GM19467 (cell line): ENCODE results near the gene MYO10.
"Not testable (repeated sequence)": the region's sequence is repeated elsewhere in the genome, so short reads cannot be mapped to it uniquely, and the experiment has no call there.

Experiments
- ATAC-seq: cut with Tn5 transposase; IDR thresholded peaks from one replicate; pipeline ENCODE4 v1.9.1; 2021; ENCODE audit warnings: mild to moderate bottlenecking, moderate library complexity; ENCODE audit not compliant: unreplicated experiment

MYO10 gene

GRCh38 chr5:16681876-16682275, 254.2 kb downstream of the MYO10 start:
- no peak for ATAC-seq

DNA sequence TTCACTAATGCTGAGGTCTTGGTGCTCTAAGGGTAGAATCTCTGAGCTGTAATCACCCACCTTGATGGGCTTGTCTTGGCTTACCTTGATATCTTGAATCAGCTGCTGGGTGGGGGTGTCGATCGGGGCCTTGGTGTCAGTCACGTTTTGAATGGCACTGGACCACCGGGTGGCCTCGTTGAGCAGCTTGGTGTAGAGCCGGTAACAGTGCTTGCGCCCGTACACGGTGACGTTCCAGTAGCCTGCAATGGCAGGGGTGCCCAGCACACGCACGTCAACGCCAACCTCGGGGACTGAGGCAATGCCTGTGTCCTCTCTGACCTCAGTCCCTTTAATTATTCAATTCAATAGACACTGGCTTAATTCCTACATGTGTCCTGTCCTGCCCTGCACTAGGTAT, 256.2 kb downstream of the MYO10 start:
- ATAC-seq = no peak

- no peak for ATAC-seq
Observed at GRCh38 chr5:16679190-16679589, 256.9 kb downstream of the MYO10 start.

GRCh38 chr5:16675806-16676205, 260.3 kb downstream of the MYO10 start:
- no peak for ATAC-seq

DNA sequence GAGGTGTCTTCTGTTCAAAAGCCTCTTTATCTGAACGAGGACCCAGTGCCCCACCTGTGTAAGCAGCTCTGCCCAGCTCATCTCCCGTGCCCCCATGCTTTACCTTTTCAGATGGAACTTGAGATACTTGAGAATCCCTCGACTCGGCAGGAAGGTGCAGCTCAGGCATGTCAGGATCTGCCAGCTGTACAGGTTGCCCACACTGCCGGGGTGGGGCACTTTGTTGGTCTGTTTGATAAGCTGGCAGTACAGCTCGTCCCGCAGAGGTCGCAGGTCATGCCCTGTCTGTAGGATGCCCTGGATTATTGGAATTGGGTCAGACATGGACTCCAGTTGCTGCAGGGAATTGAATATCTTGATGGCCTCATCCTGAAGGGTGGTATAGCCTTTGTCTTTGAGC, 261.3 kb downstream of the MYO10 start:
- no peak for ATAC-seq

GRCh38 chr5:16673241-16674201, 262.6 kb downstream of the MYO10 start:
- ATAC-seq = no peak

DNA sequence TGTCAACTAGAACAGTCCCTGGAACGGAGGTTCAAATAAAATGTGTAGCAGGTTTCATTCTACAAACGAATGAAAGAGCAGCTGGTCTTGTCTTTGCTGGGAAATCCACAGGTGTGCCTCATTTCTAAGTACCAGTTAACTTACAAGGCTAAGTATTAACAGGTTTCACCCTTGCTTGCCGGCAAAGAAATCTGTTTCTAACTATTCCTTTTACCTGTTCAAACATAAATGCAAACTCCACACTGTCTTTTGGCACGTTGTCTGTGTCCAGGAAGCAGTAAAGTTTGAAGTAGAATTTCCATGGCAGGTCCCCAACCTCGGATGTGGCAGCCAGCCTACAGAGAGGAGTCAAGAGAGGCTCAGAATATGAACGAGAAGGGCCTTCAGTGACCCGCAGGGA, 264.9 kb downstream of the MYO10 start:
- ATAC-seq = no peak

DNA sequence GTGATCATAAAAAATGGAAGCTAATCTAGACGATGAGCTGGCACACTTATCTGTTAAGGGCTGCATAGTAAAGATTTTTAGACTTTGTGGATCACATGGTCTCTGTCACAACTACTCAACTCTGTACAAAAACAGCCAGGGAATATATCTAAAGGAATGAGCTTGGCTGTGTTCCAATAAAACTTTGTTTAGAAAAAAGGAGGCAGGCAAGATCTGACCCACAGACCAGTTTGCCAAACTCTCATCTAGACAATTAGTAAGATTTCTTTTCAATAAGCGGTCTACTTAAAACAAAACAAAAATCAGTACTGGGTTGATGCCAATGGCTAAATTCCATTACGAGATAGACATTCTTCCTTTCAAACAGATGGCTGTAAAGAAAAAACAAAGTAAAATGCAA, 266.3 kb downstream of the MYO10 start:
- ATAC-seq = no peak

DNA sequence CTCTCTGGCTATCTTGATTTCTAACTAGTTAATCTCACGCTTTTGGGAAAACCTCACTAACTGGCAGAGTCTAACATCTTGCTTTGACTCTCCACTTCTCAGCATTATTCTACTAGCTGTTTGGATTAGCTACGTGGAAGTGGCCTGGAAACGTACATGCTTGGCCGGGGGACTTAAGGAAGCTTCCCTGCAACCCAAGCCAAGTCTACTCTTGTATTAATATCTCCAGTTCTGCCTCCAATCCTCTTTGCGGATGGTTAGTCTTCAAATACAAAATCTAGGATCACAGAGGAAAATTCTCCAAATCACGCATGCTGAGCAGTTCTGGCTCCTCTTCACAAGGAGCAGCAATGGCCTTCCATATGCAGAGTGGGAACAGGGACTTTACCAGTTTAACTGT, 267.5 kb downstream of the MYO10 start:
- ATAC-seq = no peak

GRCh38 chr5:16668194-16668593, 267.9 kb downstream of the MYO10 start:
- no peak for ATAC-seq

GRCh38 chr5:16666883-16667398, 269.1 kb downstream of the MYO10 start:
- no peak for ATAC-seq

DNA sequence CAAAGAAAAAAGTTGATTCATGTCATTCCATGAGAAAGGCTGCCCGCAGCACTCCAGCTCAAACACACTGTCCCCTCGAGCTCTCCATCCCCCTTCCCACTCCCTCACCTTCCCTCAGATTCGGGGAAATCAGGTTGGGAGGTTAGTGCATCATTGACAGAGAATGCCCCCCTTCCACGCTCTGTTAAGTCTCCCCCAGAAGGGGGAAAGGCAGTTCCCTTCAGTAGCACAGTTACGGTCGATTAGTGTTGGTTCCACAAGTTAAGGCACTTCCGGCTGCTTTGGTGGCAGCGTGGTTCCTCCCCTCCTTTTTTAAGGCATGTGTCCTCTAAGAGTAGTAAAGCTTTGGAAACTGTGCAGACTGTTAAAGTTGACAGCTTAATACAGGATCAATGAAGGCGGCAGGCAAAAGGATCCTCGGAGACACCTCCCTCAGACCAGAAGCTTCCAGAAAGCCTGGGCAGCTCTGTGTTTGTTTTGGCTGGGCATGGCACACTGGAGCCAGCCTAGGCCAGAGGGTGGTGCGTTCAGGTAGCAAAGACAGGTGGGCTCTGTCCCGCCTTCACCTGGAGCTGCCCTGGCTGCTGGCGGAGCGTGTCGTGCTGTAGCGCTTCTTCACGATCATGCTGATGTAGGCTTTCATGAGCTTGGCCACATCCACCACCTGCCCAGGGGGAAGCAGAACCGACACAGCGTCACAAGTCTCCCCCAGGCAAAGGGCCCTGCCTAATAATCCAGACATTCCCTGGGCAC, 269.8 kb downstream of the MYO10 start:
- no peak for ATAC-seq

DNA sequence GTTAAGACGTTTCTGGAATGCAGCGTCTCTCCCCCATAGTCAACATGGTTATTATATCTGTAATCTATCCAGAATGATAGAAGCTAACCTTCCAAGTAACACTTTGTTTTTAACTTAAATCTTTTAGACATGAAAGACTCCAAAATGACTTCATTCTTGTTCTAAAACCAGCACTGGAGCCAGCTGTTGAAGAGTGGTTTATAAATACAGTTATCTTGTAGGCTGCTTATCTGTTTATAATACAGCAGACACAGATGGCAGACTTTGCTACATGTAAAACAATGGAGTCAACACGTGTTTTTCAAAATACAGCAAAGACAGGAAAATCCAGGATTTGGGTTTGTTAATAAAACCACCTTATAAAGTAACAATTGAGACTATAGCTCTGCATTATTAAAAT, 270.5 kb downstream of the MYO10 start:
- ATAC-seq = no peak

DNA sequence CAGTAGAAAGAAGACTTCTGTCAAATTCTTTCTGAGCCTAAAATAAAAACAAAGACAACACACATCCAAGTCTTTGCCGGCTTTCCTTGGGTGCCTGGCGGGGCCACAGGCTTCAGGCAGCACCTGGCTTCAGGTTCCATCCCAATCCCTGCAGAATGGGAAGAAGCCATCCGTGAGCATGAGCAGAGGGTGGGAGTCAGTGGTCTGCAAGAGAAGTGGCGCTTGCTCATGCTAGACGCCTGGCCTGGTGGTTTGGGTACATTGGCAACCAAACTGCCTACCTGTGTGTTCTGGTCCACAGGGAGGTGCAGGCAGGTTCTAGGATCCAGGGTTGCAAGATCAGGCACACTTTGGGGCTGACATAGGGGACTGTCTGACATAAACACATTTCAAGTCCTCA, 271.7 kb downstream of the MYO10 start:
- no peak for ATAC-seq

DNA sequence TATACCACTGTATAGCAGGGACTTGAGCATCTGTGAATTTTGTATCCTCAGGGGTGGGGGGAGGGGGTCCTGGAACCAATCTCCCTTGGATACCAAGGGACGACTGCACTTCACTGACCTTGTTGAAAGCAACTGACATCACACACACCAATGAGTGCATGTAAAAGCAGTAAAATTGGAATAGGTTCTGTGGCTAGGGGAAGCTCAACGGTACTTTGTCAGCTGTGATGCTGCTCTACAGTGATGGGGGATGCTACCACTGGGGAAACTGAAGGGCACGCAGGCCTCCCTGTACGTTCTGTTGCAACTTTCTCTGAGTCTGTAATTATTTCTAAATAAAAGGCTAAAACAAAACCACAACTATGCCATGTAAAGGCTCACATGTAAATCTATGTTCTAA, 272.2 kb downstream of the MYO10 start:
- ATAC-seq = no peak

- no peak for ATAC-seq
Observed at GRCh38 chr5:16661713-16662112, 274.4 kb downstream of the MYO10 start.

DNA sequence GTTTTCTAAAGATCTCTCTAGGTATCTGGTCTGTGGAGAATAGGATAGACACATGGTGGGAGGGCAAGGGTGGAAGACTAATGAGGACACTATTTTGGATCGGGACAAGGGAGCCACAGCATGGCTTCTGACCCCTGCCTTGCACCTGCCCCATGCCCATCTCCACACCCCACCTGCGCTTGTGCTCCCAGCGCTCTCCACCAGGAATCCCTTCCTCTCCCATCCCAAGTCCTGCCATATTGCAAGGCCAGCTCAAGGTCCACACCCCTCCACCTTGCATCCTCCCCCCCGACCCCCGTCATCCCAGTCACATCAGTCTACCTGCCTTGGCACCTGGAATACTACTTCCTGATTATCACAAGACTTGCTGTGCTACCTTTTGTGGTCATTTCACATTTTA, 275.1 kb downstream of the MYO10 start:
- no peak for ATAC-seq

GRCh38 chr5:16659536-16659935, 276.6 kb downstream of the MYO10 start:
- no peak for ATAC-seq

GRCh38 chr5:16656561-16657191, 279.4 kb downstream of the MYO10 start:
- ATAC-seq = no peak

DNA sequence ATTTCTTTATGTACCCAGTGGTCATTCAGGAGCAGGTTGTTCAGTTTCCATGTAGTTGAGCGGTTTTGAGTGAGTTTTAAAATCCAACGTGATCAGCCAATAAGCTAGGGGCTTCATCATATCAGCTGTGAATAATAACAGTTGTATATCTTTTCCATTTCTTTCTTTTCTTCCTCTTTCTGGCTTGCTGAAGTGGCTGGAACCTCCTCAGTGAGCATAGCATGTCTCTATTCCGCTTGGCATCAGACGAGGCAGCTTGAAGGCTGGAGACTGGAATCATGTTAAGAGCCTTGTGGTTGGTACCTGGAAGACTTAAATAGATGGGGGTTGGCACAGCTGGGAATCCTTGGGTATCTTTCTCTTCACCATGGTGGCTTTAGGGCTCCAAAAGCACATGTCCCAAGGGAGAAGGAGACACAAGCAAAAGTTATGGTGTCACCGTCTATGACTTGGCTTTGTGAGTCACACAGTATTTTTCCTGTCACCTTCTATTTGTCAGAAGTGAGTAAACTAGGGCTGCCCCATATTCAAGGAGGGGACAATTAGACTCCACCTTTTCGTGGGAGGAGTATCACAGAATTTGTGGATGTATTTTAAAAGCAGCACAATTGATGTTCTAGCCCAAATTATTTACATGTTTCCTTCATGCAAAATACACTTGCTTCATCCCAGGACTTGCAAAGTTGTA, 281.3 kb downstream of the MYO10 start:
- ATAC-seq = no peak

DNA sequence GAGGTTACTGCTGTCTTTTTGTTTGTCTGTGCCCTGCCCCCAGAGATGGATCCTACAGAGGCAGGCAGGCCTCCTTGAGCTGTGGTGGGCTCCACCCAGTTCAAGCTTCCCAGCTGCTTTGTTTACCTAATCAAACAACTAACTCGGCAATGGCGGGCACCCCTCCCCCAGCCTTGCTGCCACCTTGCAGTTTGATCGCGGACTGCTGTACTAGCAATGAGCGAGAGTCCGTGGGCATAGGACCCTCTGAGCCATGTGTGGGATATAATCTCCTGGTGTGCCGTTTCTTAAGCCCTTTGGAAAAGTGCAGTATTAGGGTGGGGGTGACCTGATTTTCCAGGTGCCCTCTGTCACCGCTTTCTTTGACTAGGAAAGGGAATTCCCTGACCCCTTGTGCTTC, 287.3 kb downstream of the MYO10 start:
- ATAC-seq = not testable (repeated sequence)
